HUDEP-2 (cell line): Measurements from ENCODE around the gene C2orf76.
A peak's percentile ranks its signal among the peaks of the same experiment; 100 is the strongest.
"Not testable (repeated sequence)": the region's sequence is repeated elsewhere in the genome, so short reads cannot be mapped to it uniquely, and the experiment has no call there.

ENCODE experiments used
- DNase-seq, 76 experiments: peaks; one replicate each; lab custom pipeline; 2025; ENCODE audit not compliant: unreplicated experiment in 76 of 76; lab: John Stamatoyannopoulos, UW

Gene C2orf76

DNA sequence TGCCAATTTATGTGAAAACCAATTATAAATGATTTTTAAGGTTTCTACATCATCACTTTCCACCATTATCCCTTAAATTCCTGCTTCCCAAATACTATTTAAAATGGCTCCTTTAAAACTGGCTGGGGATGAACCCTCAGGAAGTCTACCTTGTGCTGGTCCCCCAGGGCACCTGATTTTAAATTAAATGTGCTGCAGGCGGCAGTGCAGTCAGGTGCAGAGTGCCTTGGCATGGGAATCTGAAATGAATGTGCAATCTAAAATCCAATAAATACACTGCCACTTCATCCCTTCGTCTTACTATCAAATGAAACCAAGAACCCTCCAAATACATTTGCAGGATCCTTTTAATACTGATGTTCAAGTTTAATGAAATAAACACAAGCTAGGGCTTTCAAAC is 61.8 kb downstream of the C2orf76 start:
- DNase-seq: no peak

DNA sequence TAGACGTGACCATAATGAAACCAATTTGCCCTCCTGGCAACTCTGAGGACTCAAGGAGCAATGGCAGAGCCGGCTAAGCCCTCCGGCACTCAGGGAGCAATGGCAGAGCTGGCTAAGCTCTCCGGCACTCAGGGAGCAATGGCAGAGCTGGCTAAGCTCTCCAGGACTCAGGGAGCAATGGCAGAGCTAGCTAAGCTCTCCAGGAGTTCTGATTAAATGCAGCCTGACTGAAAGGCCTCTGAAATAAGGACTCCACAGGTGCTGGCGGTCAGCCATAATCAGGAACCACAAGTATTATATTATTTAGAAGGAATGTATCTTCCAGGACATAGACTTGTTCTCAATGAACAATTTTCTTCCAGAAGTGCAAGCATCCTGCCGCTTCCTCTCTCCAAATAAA is 65.2 kb downstream of the C2orf76 start:
- DNase-seq: no peak

DNA sequence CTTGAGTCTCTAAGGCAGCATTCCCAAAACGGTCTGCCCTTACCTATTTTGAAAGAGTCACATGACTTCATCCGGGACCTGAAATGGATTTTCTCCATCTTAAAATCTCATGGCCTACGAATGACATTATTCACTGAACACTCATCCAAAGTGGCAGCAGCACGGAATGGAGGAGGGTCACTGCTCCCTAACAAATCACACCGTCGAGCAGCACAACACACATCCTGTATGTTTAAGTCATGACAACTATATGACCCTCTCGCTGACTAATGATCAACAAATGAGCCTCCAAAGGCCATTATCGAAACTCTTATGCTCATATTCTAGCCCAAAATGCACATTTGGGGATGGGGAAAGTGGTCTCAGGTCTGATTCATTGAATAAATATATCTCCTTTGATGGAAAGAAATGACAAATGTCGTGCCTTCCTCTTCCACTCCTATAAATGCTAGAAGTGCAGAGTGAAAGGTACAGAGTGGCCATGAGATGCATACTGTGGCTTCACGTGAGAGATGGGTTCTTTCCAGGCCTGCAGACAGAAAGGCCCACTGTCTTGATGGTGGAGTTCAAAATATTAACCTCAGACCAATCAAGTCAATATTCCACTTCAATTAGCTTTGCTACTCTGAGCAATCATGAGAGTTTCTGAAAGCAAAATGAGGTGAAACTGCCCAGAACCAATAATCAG is 70.8 kb downstream of the C2orf76 start:
- no peak for DNase-seq

DNA sequence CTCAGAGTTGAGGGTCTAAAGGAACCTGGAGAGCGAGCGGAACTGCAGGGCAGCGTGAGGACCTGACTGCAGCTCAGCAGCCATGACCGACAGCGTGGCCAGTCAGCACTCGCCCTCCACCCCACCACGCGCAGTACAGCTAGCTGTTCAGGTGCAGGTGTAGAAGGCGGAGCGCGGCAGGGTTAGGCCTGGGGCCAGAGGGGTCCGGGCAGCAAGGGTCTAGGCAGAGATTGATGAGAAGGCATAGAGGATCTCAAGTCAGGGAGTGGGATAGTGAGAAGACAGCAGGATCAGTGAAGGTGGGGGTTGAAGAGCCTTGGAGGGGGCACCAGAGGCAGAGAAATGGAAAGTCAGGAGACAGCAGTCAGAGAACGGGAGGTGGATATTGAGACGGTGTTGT is 72.0 kb downstream of the C2orf76 start:
- DNase-seq: no peak

DNA sequence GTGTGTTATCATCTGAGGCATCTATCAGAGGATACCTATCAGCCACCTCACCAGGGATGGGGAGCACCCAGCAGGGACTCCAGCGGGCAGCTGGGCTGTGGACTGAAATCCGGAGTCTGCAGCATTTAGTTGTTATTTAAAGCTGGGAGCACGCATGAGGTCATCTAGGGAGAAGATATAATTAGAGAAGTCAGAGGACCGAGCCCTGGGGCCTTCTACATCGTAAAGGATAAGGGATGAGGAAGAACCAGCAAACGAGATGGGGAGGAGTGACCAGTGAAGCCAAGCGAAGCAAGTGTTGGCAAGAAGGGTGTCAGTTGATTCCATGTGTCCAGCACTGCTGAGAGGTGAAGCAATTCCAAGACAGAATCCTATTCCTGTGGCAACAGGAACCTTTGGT is 72.7 kb downstream of the C2orf76 start:
- no peak for DNase-seq

DNA sequence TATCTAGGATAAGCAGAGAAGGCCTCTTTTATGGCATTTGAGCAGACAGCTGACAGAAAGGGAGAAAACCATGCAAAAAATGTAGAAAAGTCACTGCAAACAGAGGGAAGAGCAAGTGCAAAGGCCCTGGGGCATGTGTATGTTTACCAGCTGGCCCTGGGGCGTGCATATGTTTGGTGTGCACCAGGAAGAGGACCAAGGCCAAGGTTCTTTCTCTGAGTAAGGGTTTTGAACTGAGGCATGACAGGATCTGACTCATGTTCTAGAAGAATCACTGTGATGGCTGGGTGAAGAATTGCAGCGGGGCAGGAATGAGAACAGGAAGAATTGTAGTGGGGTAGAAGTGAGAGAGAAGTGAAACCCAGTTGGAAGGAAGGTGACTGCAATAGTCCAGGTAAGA is 73.4 kb downstream of the C2orf76 start:
- no peak for DNase-seq

DNA sequence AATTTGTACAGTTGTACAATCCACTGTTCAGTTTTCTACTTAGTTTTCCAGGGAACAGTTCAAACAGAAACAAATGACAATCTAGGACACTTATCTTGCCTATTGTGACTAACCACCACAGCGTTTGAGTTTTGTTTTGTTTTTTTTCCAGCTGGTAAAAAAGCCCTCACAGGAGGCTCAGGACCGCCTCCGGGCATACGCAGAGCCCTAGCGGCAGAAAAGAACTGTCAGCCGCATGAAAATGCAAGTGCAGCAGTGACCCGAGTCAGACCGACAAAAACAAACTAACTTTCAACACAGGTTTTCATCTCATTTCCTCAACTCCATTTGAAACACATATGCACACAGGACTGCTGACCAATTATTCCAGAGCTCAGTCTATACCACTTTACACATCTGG is 74.4 kb downstream of the C2orf76 start:
- DNase-seq: no peak

DNA sequence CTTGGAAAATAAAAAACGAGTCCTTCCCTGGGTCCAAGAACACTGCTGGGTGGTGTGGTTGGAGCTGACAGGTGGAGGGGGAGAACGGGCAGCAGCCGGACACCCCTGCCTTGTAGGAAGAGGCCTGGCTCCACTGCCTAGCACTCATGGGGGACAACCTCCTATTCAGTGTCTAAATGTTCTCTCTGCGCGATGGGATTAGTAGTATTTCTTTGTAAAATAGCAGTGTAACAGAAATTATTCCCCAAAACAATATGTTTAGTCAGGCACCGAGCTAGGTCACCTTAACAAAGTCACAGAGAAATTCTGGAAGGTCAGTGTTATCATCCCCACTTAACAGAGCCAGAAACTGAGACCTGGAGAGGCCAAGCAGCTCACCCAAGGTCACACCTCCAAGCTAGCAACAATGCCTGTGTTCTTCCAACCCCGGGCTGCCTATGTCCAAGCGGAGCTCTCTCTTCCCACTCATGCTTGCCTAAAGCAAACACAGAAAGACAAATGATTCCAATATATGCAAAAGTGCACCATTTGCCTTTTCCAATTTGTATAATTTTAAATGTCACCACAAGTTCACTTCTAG is 75.0 kb downstream of the C2orf76 start:
- no peak for DNase-seq

DNA sequence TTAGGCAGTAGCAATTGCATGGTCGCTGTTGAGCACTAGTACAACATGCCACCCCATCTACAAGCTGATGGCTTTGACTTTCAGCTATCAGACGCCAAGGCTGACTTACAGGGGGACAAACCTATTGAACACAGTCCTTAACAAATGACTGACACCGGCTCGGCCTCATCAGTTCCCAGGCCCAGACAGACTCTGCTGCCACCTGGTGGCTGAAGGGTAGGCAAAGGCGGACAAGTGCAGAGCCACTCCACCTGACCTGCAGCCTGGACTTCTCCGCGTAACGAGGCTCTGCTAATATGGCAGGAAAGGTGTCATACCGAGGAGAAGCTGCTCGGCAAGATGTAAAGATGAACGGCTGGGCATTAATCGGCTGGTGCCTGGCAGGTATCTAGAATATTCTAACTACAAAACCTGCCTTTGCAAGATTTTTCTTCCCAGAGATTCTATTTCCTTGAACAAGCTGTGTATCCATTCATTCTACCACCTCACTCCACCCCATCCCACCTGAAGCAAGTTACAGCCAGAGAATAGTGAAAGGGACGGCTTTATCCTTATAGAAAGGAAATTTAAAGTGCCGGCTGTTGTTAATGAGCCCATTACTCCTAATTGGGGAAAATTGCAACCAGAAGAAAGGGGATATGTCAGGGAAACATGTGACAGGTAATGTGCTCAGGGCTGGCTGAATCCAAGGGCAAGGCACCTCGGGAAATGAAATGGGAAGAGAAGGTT is 75.6 kb downstream of the C2orf76 start:
- DNase-seq: peak in 62 of 76 experiments; percentile 3 to 73 (median 46)

DNA sequence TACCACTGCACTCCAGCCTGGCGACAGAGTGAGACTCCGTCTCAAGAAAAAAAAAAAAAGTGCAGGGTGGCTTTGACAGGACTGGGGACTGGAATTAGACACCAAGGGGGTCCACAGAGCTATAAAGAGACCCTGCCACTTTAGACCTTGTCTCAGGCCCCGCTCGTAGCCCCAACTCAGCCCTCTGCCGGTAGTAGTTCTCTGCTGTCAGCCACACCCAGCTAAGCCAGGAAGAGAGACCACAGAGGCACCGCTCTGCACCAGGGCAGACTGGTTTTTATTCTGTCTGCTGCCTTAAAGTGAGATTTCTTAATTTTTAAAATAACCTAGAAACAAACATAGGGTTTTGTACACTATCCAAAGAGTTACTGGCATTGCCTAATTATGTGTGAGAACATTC is 77.0 kb downstream of the C2orf76 start:
- no peak for DNase-seq

DNA sequence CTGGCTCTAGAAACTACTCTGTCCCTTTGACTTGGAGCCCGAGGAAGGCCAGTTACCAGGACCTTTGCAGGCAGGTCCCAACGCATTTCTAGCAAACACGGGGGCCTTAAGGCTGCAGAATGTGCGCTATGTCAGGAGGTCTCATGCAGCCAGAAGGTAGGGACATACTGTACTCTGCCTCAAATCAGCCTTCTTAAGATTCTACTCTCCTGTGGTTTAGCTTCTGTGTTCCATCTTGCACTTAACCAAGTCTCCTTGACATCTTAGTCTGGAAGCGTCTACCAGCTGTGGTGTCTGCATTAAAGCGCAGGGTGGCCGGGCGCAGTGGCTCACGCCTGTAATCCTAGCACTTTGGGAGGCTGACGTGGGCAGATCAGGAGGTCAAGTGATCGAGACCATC is 77.5 kb downstream of the C2orf76 start:
- DNase-seq: no peak

DNA sequence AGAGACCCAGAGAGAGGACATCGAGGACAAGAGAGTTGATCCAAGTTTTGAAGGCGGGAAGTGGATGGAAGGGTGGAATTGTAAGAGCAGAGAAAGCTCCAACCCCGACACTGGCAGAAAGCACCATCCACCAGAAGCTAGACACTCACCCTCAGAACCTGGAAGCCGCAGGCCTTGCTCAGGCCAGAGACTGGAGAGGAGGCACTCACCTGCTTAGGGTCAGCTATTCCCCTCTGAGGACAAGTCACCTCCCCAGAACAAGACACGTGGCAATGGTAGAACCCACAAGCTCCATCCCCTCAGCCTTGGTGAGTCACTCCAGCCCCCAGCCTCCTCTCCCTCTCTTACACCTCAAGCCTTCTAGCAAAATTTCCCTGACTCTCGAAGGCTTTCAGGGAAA is 78.1 kb downstream of the C2orf76 start:
- DNase-seq: no peak

DNA sequence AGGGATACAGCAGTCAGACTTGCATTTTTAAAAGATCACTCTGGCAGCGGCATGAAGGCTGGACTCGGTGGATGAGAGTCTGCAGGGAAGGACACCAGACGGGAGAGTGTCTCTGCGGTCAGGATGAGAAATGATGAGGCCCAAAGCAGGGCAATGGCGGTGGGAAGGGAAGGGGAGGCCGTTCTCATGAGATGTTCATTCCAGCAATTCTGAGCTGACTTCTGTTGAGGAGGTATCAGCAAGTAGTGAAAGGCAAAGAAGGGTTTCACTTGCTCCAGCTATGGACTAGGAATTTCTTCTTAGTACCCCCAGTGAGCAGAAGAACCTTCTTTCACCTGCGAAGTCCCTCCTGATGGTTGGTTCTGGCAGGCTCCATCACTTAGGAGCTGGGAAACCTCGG is 80.0 kb downstream of the C2orf76 start:
- DNase-seq: no peak

DNA sequence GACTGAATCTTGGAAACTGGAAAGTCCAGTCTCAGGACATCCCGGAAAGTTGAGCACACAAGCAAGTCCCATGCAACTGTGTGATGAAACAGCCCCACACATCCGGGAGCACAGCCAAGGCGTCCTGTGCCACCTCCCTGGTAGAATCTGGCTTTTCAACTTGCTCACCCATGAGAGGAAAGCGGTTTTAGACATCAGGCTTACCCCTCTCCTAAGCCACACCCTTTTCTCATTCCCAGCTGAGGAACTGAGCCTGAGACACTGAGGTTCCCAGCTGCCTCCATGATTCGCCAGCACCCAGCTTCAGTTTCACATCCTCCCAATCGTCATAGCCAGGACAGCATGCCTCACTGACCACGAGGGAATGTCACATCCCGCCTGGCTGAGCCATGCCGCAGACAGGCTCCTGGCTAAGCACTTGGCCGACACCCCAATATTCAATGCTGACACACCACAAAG is 82.7 kb downstream of the C2orf76 start:
- no peak for DNase-seq

DNA sequence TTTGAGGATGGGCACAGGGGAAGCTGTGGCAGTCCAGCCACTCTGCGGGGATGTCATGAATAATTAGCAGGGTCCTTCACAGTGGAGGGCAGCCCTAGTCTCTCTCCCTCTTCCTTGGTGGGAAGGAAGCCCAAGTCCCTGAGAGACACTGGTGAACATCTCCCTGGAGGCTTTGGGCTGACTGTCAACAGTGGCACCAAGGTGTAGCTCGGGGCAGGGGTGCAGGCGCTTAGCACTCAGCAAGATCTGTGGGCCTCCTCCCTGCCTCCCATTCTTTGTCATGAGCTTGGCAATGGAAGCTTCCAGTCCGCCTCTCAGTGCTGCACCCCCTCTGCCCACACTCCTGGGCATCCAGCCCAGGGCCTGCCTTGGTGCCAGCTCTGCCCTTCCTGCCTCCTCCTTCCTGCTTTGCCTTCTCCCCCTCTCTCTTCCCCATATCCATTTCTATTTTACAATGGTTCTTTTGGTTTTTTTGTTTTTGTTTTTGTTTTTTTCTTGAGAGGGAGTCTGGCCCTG is 83.6 kb downstream of the C2orf76 start:
- no peak for DNase-seq

DNA sequence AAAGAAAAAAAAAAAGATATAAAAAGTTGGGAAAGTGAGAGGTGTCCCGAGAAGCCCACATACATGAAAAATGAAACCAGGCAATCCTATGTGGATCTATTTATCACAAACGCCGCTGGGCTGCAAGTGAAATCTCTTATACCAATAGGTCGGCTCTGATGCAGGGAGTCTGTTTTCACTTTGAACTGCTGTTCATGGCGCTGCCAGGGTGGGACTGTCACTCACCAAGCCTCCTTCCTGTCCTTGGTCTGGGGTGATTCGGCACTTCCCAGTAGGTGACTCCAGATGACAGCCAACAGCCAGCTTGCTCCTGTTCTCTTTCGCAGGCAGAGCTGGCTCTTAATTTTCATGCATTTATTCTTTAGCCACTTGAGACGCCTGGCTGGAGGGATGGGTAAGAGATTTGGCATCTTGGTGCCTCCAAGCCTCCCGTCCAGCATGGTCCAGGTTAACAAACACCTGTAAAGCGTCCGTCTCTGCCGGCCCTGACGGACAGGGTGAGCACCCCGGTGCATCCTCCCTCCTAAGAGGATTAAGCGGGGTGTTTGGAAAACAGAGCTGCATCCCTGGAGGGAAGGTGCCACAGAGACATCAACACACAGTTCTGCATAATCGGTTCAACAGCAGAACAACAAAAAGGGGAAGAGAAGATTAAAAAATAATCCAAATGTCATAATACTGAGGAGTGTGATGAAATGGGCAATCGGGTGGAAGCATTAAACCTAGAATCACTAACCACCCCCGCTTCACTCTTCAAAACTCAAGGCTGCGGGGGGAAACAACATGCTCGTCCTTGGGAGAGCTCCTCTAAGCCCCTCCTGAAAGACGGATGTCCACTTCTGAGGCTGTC is 84.3 kb downstream of the C2orf76 start:
- DNase-seq: no peak

DNA sequence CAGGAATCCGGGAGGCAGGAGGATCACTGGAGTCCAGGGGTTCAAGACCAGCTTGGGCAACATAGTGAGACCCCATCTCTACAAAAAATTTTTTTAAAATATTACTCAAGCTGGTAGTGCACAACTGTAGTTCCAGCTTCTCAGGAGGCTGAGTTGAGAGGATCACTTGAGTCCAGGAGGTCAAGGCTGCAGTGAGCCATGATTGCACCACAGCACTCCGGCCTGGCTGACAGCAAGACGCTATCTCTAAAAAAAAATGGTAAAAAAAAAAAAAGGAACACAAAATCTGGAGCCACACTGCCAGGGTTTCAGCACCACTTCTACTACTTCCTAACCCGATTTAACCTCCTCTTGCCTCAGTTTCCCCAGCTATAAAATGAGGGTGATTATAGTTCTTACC is 86.0 kb downstream of the C2orf76 start:
- no peak for DNase-seq

DNA sequence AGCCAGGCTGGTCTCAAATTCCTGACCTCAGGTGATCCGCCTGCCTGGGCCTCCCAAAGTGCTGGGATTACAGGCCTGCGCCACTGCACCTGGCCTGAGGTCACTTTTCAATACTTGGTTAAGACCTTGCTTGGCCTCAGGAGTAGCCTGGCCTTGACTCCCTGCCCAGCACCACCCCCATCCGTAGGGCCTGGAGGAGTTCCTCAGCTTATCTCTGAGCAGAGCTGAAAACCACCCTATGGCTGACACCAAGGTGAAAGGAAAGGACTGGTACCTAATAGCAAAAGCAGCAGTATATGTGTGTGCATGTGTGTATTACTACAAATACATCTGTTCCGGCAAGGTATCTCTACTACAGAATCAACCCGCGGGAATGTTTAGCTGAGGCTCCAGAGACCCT is 87.0 kb downstream of the C2orf76 start:
- DNase-seq: peak in 4 of 76 experiments; percentile 1 to 23 (median 8)

DNA sequence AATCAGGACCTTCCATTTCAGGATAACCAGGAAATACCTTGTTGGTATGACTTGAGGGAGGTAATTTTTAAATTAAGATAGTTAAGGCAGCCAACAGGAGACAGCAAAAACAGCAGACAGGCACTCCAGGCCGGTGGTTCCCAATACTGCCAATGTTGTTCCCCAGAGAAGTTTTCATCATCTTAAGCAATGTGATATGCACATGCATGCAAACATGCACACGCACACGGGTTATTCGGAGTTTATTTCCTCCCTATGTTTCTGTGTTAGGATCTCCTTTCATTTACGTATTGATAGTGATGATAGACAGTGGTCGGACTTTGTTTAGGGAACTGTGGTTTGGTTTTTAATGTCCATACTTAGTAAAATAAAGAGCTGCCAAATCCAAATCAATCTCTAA is 87.7 kb downstream of the C2orf76 start:
- no peak for DNase-seq

DNA sequence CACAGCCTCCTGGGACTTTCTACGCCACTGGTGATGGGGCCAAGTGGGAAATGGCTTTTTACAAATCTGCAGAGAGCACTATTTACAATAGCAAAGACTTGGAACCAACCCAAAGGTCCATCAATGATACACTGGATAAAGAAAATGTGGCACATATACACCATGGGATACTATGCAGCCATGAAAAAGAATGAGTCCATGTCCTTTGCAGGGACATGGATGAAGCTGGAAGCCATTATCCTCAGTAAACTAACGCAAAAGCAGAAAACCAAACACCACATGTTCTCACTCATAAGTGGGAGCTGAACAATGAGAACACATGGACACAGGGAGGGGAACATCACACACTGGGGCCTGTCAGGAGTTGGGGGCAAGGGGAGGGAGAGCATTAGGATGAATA is 88.2 kb downstream of the C2orf76 start:
- not testable (repeated sequence) for DNase-seq

DNA sequence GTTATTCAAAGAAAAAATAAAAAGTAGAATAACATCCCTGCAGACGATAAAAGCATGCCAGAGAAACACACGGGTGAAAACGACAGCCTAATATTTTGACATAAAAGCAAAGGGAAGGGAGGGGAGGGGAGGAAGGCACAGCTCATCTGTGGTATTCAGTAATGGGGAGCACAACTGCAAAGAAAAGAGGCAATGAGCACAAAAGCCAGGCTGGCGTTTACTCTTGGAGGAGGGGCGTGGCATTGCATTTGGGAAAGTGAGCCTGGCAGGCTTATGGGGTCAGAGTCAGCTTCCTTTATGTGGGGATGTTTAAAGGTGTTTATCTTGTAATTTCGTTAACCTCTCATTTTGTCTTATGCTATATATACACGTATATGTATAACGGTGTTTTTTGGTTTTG is 89.8 kb downstream of the C2orf76 start:
- DNase-seq: no peak
